Erythroblast (primary cell): ENCODE measurements around the gene ZC3H12A.

Experiments used
- GATA1 ChIP-seq: IDR thresholded peaks from 2 replicates; pipeline ENCODE4 v1.6.1; 2011; ENCODE audit warnings: low read depth, mild to moderate bottlenecking, control low read depth, low read length, moderate library complexity
- POLR2A ChIP-seq: IDR thresholded peaks from 2 replicates; pipeline ENCODE4 v1.6.1; 2011; ENCODE audit warnings: mild to moderate bottlenecking, low read length

- TF ChIP-seq POLR2A (no peak), GATA1 (no peak)
Measured at GRCh38 chr1:37430103-37430985, 44.0 kb upstream of the ZC3H12A start.
